ENCODE measurements around the gene BAHCC1. TPM values are rescaled to one million over a fixed set of nuclear protein-coding genes. Genes with fewer than 3 reads are reported as not detected.

The BAHCC1 gene
- total RNA-seq, 1 donor from 2014 or later, result not detected

GRCh38 chr17:81387100-81388090, 7.9 kb upstream of the BAHCC1 start:
- Mint-ChIP-seq H3K36me3 (ENCODE audit: low read depth) (peaks cover 2% of the 10 kb centered on the region), H3K4me3 (peak overlapping the region; percentile 81), H3K4me1 (peaks cover 5% of the 10 kb centered on the region), H3K27ac (peak overlapping the region; percentile 69), H3K9me3 (no peaks in the 10 kb centered on the region), H3K27me3 (peaks cover 44% of the 10 kb centered on the region)
- DNase-seq, result peak; percentile 87
- intact Hi-C loops (cut with micrococcal nuclease), result loop anchor here (5.0 kb wide), 1 partner anchor 135 kb away; no protein-coding TSS in a partner anchor

GRCh38 chr17:81388091-81388611, 7.1 kb upstream of the BAHCC1 start:
- Mint-ChIP-seq H3K9me3 (no peaks in the 10 kb centered on the region), H3K4me1 (peaks cover 5% of the 10 kb centered on the region), H3K27me3 (peaks cover 49% of the 10 kb centered on the region), H3K4me3 (peak overlapping the region; percentile 26), H3K36me3 (ENCODE audit: low read depth) (peaks cover 2% of the 10 kb centered on the region), H3K27ac (no peak overlapping the region)
- DNase-seq, result no peak
- intact Hi-C loops (cut with micrococcal nuclease), result loop anchor here (5.0 kb wide), 1 partner anchor 136 kb away; no protein-coding TSS in a partner anchor

GRCh38 chr17:81388612-81389367, 6.5 kb upstream of the BAHCC1 start:
- Mint-ChIP-seq H3K36me3 (ENCODE audit: low read depth) (peaks cover 2% of the 10 kb centered on the region), H3K9me3 (no peaks in the 10 kb centered on the region), H3K4me3 (no peak overlapping the region), H3K27ac (peak overlapping the region; percentile 11), H3K4me1 (peaks cover 5% of the 10 kb centered on the region), H3K27me3 (peaks cover 49% of the 10 kb centered on the region)
- intact Hi-C loops (cut with micrococcal nuclease), result loop anchor here (5.0 kb wide), 1 partner anchor 136 kb away; no protein-coding TSS in a partner anchor
- no peak for DNase-seq

GRCh38 chr17:81389585-81389984, 5.7 kb upstream of the BAHCC1 start:
- no peak for DNase-seq
- intact Hi-C loops (cut with micrococcal nuclease), result loop anchor here (5.0 kb wide), 1 partner anchor 137 kb away; no protein-coding TSS in a partner anchor
- peaks cover 11% of the 10 kb centered on the region for H3K4me1 Mint-ChIP-seq
- H3K27ac Mint-ChIP-seq, result no peak overlapping the region
- no peaks in the 10 kb centered on the region for H3K9me3 Mint-ChIP-seq
- H3K4me3 Mint-ChIP-seq, result no peak overlapping the region
- H3K36me3 Mint-ChIP-seq (ENCODE audit: low read depth), result peaks cover 2% of the 10 kb centered on the region
- H3K27me3 Mint-ChIP-seq, result peaks cover 57% of the 10 kb centered on the region

GRCh38 chr17:81390029-81390872, 5.0 kb upstream of the BAHCC1 start:
- Mint-ChIP-seq H3K27ac (no peak overlapping the region), H3K27me3 (peaks cover 61% of the 10 kb centered on the region), H3K4me3 (no peak overlapping the region), H3K9me3 (no peaks in the 10 kb centered on the region), H3K36me3 (ENCODE audit: low read depth) (peaks cover 3% of the 10 kb centered on the region), H3K4me1 (peaks cover 13% of the 10 kb centered on the region)
- DNase-seq, result no peak
- intact Hi-C loops (cut with micrococcal nuclease), result loop anchor here (10.0 kb wide), 1 partner anchor 1575 kb away; no protein-coding TSS in a partner anchor

- intact Hi-C loops (cut with micrococcal nuclease), result loop anchor here (10.0 kb wide), 1 partner anchor 1576 kb away; no protein-coding TSS in a partner anchor
- Mint-ChIP-seq H3K9me3 (no peaks in the 10 kb centered on the region), H3K4me3 (no peak overlapping the region), H3K27me3 (peaks cover 58% of the 10 kb centered on the region), H3K36me3 (ENCODE audit: low read depth) (peaks cover 3% of the 10 kb centered on the region), H3K27ac (no peak overlapping the region), H3K4me1 (peaks cover 13% of the 10 kb centered on the region)
- DNase-seq, result no peak
These were observed 4.4 kb upstream of the BAHCC1 start for GRCh38 chr17:81390873-81391255.

GRCh38 chr17:81391293-81391935, 3.8 kb upstream of the BAHCC1 start:
- no peak for DNase-seq
- H3K36me3 Mint-ChIP-seq (ENCODE audit: low read depth), result peaks cover 3% of the 10 kb centered on the region
- H3K27me3 Mint-ChIP-seq, result peaks cover 53% of the 10 kb centered on the region
- H3K4me3 Mint-ChIP-seq, result no peak overlapping the region
- H3K27ac Mint-ChIP-seq, result no peak overlapping the region
- intact Hi-C loops (cut with micrococcal nuclease), result loop anchor here (10.0 kb wide), 1 partner anchor 1577 kb away; no protein-coding TSS in a partner anchor
- no peaks in the 10 kb centered on the region for H3K9me3 Mint-ChIP-seq
- H3K4me1 Mint-ChIP-seq, result peaks cover 11% of the 10 kb centered on the region

- Mint-ChIP-seq H3K36me3 (ENCODE audit: low read depth) (peaks cover 3% of the 10 kb centered on the region), H3K4me1 (peaks cover 11% of the 10 kb centered on the region), H3K27me3 (peaks cover 54% of the 10 kb centered on the region), H3K9me3 (no peaks in the 10 kb centered on the region), H3K4me3 (no peak overlapping the region), H3K27ac (peak overlapping the region; percentile 20)
- DNase-seq, result no peak
- intact Hi-C loops (cut with micrococcal nuclease), result loop anchor here (10.0 kb wide), 1 partner anchor 1577 kb away; no protein-coding TSS in a partner anchor
These were observed 3.0 kb upstream of the BAHCC1 start for GRCh38 chr17:81391936-81392908.

- H3K4me1 Mint-ChIP-seq, result peaks cover 12% of the 10 kb centered on the region
- H3K4me3 Mint-ChIP-seq, result no peak overlapping the region
- DNase-seq, result no peak
- peaks cover 5% of the 10 kb centered on the region for H3K36me3 Mint-ChIP-seq (ENCODE audit: low read depth)
- peaks cover 56% of the 10 kb centered on the region for H3K27me3 Mint-ChIP-seq
- H3K9me3 Mint-ChIP-seq, result no peaks in the 10 kb centered on the region
- peak overlapping the region; percentile 20 for H3K27ac Mint-ChIP-seq
- intact Hi-C loops (cut with micrococcal nuclease), result loop anchor here (10.0 kb wide), 1 partner anchor 1578 kb away; no protein-coding TSS in a partner anchor
These were observed 2.2 kb upstream of the BAHCC1 start for GRCh38 chr17:81392909-81393654.

GRCh38 chr17:81393684-81394376, 1.4 kb upstream of the BAHCC1 start:
- H3K4me1 Mint-ChIP-seq, result peaks cover 14% of the 10 kb centered on the region
- H3K27me3 Mint-ChIP-seq, result peaks cover 56% of the 10 kb centered on the region
- DNase-seq, result peak; percentile 87
- peak overlapping the region; percentile 69 for H3K27ac Mint-ChIP-seq
- H3K36me3 Mint-ChIP-seq (ENCODE audit: low read depth), result peaks cover 5% of the 10 kb centered on the region
- peak overlapping the region; percentile 59 for H3K4me3 Mint-ChIP-seq
- intact Hi-C loops (cut with micrococcal nuclease), result loop anchor here (10.0 kb wide), 1 partner anchor 1579 kb away; no protein-coding TSS in a partner anchor
- no peaks in the 10 kb centered on the region for H3K9me3 Mint-ChIP-seq
